ENCODE data around the gene FAS.

DNA sequence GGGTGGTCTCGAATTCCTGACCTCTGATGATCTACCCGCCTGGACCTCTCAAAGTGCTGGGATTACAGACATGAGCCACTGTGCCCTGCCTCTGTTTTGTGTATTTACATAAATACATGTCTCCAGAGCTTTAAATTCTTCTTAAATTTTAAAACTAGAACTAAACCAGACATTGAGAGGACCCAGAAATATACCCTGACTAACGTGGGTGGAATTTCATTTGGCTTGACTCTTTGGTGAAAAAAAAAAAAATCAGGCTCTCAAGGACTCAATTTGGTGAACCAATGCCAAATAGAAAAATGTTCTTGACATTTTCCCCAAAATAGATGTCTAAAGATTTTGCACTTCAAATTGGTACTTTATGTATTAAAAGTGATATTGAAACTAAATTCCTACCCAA, 16.6 kb upstream of the FAS start:
- TF ChIP-seq, protein P1, sequence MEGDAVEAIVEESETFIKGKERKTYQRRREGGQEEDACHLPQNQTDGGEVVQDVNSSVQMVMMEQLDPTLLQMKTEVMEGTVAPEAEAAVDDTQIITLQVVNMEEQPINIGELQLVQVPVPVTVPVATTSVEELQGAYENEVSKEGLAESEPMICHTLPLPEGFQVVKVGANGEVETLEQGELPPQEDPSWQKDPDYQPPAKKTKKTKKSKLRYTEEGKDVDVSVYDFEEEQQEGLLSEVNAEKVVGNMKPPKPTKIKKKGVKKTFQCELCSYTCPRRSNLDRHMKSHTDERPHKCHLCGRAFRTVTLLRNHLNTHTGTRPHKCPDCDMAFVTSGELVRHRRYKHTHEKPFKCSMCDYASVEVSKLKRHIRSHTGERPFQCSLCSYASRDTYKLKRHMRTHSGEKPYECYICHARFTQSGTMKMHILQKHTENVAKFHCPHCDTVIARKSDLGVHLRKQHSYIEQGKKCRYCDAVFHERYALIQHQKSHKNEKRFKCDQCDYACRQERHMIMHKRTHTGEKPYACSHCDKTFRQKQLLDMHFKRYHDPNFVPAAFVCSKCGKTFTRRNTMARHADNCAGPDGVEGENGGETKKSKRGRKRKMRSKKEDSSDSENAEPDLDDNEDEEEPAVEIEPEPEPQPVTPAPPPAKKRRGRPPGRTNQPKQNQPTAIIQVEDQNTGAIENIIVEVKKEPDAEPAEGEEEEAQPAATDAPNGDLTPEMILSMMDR (IDR thresholded peaks at IDR 0.05; ENCODE audit: poor library complexity) = no peak
- TF ChIP-seq EZH2 (IDR thresholded peaks at IDR 0.05; ENCODE audit: borderline replicate concordance) (no peak), EZH2phosphoT487 (IDR thresholded peaks at IDR 0.05; ENCODE audit: low read depth, severe bottlenecking, unreplicated experiment) (no peak)

All from hepatocyte (in vitro differentiated cells).